Stimulated activated CD4-positive, alpha-beta T cell treated with anti-CD3 and anti-CD28 coated beads, Interleukin-12 subunit alpha, Interleukin-12 subunit beta, amount 100 ng/mL, for 4 hours (primary cell): ENCODE results near the gene ZNF41.

Source experiments
- DNase-seq: peaks from one replicate; pipeline ENCODE4 v3.0.0-alpha.2; 2020

ZNF41 gene

GRCh38 chrX:47489507-47490275 is 6.7 kb upstream of the ZNF41 start:
- no peak for DNase-seq

GRCh38 chrX:47484885-47485284 is 1.9 kb upstream of the ZNF41 start:
- DNase-seq = no peak

- no peak for DNase-seq
Measured at GRCh38 chrX:47483306-47484268, 565 bp upstream of the ZNF41 start.

GRCh38 chrX:47482065-47482511 is 934 bp downstream of the ZNF41 start:
- DNase-seq = no peak

GRCh38 chrX:47481160-47481559 is 1.9 kb downstream of the ZNF41 start:
- DNase-seq = no peak

- no peak for DNase-seq
Measured at GRCh38 chrX:47480576-47480975, 2.4 kb downstream of the ZNF41 start.

GRCh38 chrX:47475476-47475875 is 7.5 kb downstream of the ZNF41 start:
- no peak for DNase-seq

GRCh38 chrX:47467106-47467505 is 15.9 kb downstream of the ZNF41 start:
- DNase-seq = no peak

- DNase-seq = no peak
Measured at GRCh38 chrX:47460561-47460960, 22.5 kb downstream of the ZNF41 start.

GRCh38 chrX:47458528-47458927 is 24.5 kb downstream of the ZNF41 start:
- DNase-seq = no peak

- no peak for DNase-seq
Measured at GRCh38 chrX:47456080-47456479, 26.9 kb downstream of the ZNF41 start.

GRCh38 chrX:47452112-47452511 is 30.9 kb downstream of the ZNF41 start:
- DNase-seq = no peak

- no peak for DNase-seq
Measured at GRCh38 chrX:47448165-47448806, 34.7 kb downstream of the ZNF41 start.

- no peak for DNase-seq
Measured at GRCh38 chrX:47447607-47448006, 35.4 kb downstream of the ZNF41 start.

GRCh38 chrX:47446971-47447370 is 36.1 kb downstream of the ZNF41 start:
- no peak for DNase-seq

- DNase-seq = no peak
Measured at GRCh38 chrX:47446431-47446830, 36.6 kb downstream of the ZNF41 start.

- no peak for DNase-seq
Measured at GRCh38 chrX:47430925-47431324, 52.1 kb downstream of the ZNF41 start.

GRCh38 chrX:47422444-47422843 is 60.6 kb downstream of the ZNF41 start:
- DNase-seq = no peak

- no peak for DNase-seq
Measured at GRCh38 chrX:47420962-47421361, 62.1 kb downstream of the ZNF41 start.

- no peak for DNase-seq
Measured at GRCh38 chrX:47420265-47420664, 62.8 kb downstream of the ZNF41 start.

- no peak for DNase-seq
Measured at GRCh38 chrX:47413179-47413594, 69.8 kb downstream of the ZNF41 start.
